ENCODE results near the gene COMMD3.

COMMD3 gene

DNA sequence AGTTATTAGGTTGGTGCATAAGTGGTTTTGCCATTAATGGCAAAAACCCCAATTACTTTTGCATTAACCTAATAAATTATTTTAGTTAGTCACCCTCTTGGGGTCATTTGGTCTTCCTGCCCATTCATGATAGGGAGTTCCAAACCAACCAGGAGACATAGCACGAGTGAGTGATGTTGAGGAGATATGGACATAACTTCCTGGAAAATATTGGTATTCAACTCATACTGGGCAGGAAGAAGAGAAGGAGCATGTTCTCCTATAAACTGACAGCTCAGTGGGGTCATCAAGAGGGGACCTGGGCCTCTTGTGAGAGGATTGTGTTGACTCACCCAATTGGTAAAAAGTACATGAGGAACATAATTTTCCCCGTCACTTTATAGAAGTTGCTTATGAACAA lies 52.8 kb downstream of the COMMD3 start:
- DNase-seq: no peak

DNA sequence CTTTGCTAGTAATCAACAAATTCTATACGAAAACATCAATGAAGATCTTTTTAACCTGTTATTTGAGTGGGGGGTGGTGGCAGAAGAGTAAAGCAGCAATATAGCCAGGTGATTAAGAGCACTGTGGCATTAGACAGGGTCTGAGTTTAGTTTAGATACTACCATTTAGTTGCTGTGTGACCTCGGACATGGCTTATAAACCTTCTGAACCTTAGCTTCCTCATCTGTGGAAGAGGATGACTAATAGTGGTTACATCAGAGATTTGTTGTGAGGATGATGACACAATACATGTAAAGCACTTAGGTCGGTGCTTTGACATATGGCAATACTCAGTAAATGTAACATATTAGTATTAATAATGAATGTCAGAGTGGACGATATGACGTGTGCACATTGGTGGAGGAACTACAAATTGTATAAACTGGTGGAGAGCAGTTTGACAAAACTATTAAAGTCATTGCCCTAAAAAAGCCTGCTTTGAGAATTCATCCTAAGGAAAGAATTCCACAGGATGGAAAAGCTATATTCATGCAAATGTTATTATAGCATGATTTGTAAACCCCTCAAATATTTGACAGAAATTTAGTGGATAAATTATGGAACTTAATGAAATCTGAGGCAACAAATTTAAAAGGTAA lies 53.4 kb downstream of the COMMD3 start:
- DNase-seq: no peak

Data from activated effector memory CD4-positive, alpha-beta T cell treated with anti-CD3 and anti-CD28 coated beads, Interleukin-2, amount 50 U/mL, for 16 hours (primary cell).